Stimulated activated naive CD4-positive, alpha-beta T cell treated with Interleukin-2 at 50 U/mL for 16 hours (primary cell): ENCODE results near the gene ADAMTS19.
"Not testable (repeated sequence)": the region's sequence is repeated elsewhere in the genome, so short reads cannot be mapped to it uniquely, and the experiment has no call there.

Source experiments
- DNase-seq: peaks from one replicate; lab custom pipeline; 2025; lab: John Stamatoyannopoulos, UW

ADAMTS19 gene

DNA sequence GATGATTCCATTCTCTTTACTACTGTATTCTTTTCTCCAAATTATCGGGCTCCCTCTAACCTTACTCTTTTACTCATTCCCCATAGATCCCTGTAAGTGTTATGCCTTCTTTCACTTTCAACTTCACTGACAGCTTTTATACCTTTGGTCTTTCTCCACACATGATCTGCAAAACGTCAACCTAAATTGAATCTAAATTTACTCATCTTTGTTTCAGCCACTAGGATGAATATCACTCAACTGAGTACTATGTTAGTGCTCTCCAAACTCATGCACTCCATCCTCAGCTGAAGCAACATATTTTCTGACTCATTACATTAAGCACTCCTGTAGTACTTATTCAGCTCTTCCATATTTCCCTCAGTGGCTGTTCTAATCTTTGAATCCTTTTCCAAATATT is 133.4 kb downstream of the ADAMTS19 start:
- DNase-seq = no peak

DNA sequence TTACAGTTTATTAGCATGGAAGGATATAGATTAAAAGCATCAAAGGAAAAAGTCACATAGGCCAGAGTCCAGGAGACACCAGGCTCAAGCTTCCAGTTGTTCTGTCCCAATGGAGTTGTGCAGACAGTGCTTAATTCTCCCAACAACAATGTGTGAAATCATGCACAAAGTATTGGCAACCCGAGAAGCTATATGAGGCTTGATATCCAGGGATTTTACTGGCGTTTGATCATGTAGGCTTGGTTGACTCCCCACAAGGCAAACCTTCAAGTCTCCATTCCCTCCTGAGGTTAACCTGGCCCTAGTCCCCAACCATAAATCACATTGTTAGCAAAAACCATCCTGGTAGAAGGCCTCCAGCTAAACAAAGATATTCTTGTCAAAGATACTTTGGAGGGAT is 141.5 kb downstream of the ADAMTS19 start:
- no peak for DNase-seq

DNA sequence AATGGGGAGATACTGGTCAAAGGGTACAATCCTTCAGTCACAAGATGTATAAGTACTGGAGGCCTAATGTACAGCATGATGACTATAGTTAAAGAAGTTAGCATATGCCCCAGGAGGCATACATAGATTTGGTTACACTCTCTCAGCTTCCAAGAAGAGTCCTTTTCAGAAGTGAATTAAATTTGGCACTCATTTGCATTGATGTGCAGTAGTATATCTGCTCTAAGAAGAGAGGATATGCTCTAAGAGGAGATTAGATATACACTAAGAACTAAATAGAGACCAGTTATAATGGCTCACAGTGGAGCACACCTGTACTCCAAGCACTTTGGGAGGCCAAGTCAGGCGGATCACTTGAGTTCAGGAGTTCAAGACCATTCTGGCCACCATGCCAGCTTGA is 148.3 kb downstream of the ADAMTS19 start:
- no peak for DNase-seq

DNA sequence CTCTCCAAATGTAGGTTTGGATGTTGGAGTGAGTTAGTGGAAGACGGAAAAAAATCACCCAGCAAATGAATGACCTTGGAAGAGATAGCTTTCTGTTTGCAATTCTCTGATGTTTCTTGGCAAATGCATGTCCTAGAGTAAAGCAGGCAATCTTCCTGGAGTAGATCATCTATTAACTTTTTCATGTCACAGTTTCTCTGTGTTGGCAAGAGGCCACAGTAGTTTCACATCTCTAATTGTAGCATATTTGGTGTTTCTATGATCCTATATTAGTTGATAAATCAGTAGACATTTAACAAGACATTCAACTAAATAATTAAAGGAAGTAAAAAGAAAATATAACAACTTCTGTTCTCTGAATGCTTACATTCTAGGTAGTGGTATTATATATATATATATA is 149.6 kb downstream of the ADAMTS19 start:
- DNase-seq = no peak

DNA sequence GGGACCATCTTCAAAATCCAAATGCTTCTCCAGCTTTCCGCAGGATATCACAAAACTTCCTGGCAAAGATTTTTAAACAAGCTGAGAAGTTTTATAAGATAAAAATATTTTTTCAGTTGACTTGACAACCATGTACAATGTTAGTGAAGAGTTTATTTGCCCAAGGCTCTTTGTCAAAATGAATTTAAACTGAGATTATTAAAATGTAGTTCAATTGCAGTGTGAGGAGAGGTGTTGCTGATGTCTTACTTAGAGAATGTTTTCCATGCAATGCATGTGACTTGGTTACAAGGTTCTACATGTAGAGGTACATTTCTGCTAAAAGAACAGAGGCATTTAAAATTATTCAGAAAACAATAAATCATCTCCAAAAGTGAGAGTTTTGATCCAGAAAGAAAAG is 156.4 kb downstream of the ADAMTS19 start:
- no peak for DNase-seq

DNA sequence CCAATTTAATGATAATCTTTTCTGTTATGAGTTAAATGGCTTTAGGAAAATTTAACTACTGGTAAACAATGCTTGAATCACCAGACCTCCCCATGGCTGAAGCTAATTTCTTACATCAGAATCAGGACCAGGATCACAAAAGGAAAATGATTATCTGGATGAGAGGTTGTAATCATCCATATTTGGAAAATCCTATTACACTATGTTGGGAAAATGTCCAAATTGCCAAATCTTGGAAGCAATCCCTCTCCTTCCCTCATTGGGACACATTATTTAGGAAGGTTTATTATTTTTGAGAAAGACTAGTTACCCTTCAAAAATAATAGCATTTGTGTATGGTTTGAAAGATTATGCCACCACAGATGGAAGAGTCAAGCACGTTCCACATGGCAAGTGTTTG is 157.1 kb downstream of the ADAMTS19 start:
- DNase-seq = no peak

DNA sequence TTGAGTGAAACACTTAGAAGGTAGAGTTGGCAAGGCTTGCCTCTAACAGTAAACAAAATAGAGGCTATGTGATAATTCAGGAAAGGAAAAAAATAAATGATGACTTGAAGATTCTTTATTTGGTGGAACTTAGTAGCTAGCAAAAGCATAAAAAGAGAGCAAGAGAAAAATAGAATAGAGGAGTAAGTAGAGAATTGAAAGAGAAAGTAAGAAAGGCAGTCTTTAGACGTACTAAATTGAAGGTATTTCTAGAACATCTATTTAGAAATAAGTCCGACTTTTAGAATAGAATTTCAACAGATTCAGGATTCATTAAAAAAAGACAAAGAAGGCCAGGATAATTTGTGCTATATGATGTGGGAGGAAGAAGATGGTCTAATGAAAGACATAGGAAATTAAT is 159.7 kb downstream of the ADAMTS19 start:
- no peak for DNase-seq

DNA sequence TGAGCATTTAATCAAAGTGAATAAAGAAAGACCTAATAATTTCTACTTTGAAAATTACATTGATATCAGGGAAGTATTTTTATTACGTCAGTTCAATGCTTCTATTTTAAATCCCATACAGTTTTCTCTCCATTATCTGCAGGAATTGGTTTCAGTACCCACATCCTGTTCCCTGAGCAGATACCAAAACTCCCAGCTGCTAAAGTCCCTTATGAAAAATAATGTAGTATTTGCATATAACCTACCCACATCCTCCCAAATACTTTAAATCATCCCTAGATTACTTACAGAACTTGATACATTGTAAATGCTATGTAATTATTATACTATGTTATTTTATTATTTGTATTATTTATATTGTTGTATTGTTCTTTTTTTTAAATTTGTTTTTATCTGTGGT is 162.4 kb downstream of the ADAMTS19 start:
- no peak for DNase-seq

DNA sequence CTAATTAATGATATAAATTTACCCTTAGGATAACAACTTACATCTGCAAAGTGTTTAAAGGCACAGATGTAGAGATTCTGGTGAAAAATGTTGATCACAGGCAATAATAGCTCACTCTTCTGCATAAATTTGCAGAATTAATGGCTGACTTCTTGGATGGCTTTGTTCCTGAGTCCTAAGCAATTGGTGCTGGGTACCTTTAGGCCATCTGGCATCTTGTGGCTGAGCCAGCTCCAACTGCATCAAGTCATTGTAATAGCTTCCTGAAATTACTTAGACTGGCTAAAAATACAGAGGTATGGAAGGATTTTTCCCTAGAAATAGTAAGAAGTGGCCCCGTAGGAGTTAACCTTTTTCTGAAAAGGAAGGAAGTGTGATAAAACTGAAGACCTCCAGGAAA is 169.5 kb downstream of the ADAMTS19 start:
- no peak for DNase-seq

DNA sequence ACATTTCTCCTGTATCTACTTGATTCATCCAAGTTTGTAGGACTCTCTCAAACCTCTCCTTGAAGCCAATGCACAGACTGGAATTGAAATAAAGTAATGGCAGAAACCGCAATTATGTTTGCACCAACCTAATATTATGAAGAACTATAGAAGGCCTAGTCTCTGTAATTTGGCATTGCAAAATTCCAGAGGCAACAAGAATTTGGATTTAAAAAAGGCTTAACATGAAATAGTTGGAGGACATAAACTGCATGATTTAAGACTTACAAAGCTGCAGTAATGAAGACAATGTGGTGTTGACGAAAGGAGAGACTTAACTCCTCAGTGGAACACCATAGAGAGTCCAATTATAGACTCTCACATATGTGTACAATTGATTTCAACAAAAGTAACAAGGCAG is 170.0 kb downstream of the ADAMTS19 start:
- no peak for DNase-seq

DNA sequence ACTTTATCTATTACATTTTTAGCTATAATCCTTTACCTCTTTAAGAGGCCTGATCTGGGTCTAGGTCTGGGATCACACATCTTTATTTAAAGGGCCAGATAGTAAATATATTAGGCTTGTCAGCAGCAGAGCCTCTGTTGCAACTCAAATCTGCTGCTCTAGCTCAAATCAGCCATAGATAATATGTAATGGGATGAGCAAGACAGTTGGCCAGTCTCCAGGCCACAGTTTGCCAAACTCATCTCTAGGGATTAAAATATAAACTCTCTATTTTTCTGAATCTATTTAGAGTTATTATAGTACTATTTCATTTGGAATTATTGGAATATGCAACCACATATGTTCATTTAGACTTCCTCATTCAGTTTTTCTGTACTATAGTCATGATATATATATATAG is 171.9 kb downstream of the ADAMTS19 start:
- no peak for DNase-seq

DNA sequence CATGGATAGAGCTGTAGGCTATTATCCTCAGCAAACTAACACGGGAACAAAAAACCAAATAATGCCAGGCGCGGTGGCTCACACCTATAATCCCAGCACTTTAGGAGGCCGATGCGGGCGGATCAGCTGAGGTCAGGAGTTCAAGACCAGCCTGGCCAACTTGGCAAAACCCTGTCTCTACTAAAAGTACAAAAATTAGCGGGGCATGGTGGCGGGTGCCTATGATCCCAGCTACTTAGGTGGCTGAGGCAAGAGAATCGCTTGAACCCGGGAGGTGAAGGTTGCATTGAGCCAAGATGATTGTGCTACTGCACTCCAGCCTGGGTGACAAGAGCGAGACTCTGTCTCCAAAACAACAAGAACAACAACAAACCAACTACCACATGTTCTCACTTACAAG is 177.4 kb downstream of the ADAMTS19 start:
- not testable (repeated sequence) for DNase-seq

DNA sequence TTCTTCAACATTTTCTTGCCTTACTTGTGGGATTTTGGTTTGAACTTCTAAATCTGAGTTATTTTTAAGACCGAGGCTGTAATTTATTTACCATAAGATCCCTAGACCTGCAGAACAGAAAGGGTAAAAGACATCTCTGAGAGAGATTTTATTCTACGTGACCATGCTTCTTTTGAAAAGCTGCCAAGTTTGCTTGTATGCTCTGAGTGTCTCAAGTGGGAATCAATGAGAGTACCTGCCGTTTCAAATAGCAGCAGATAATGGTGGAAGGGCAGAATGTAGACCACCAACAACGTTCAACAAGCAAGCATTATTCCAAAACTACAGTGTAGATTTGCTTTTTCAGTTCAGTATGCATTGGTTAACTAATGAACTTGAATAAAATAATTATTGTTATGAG is 179.2 kb downstream of the ADAMTS19 start:
- no peak for DNase-seq

DNA sequence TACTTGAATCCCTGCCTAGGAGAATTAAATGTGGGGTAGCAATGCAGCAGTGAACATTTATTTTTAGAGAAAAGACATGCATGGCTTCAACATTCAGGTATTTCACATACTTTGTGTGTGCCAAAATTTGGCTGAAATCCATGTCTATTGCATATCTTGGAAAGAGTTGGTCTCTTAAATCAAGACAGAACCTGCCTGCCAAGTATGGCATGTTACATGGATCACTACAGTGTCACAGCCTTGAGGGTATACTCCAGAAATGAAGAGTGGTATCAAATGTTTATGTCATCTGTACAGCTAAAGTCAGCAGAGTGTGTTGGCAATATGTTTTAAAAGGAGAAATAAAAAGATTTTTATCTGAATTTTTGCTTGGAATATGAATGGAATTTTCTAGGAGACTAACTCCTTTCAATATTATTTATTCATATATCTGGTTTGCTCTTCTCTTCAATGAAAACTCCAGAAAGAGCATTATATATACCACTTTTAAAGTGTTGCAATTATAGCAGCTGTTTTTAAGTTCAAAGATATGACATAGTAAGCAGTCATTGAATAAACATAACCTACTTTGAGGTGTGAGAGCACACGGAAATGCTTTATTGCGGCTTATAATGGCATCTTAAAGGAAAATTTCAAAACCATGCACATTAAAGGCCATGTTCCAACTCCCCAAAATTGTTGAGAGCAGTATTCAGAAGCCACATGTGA is 192.4 kb downstream of the ADAMTS19 start:
- DNase-seq = no peak

DNA sequence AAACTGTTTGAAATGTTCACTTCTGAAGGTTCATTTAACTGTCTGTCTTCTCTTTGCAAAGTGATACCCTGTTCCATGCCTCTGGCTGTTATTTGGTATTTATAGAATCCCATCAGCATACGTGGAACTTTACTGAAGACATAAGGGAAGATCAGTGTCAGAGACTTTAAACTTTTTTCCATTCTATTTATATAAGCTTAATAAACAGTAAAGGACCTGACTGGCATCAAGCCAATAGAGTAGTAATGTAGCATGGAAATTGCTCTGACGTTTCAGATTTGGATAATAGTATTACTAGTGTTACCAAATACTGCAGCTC is 192.9 kb downstream of the ADAMTS19 start:
- DNase-seq = no peak

DNA sequence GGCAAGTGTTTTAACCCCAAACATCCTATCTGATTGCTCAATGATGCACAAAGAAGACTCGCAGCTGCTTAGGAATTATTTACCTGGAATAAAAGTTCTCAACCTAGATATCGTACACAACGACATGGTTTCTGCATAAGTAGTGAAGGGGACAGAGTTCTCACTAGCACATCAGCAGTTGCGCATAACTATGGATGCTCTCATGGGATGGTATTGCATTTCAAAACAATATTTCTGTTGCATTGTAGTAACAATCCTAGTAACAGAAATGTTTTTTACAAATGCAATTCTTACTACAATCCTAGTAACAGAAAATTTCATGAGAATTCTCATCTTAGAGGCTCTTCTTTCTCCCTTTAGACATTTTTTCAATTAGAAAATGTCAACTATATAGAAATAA is 193.3 kb downstream of the ADAMTS19 start:
- DNase-seq = no peak

DNA sequence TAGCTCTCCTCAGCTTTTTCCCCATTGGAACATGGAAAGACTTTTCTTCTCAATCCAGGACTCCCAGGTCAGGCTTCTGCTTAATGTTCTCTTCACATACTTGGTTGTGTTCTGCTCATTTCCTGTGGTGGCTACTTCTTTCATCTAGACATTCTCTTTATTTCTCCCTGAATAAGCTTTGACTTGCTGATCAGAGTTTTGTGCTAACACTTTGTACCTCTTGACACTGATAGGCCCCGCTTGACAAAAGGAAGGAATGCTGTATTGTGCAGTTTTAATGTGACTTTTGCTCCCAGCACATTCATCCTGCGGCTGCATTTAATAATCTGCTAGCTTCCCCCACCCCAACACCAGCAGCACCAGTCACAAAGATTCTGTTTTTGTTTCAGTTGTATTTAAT is 196.9 kb downstream of the ADAMTS19 start:
- DNase-seq = no peak

DNA sequence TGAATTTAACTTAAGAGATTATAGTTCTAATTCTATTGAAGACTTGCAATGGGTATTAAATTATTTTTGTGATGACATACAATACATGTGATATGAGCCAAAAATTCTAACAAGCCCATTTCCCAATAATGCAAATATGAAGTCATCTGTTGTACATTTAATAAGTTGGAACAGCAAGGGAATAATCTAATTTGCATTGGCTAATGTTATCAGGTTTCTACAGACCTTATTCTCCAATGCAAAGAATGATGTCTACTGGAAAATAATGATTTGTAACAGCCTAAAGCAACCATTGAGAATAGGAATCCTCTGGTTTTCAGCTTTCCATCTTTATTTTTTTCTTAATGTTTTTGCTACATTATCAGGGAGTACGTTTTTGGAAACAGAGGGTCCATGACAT is 198.7 kb downstream of the ADAMTS19 start:
- DNase-seq = no peak

DNA sequence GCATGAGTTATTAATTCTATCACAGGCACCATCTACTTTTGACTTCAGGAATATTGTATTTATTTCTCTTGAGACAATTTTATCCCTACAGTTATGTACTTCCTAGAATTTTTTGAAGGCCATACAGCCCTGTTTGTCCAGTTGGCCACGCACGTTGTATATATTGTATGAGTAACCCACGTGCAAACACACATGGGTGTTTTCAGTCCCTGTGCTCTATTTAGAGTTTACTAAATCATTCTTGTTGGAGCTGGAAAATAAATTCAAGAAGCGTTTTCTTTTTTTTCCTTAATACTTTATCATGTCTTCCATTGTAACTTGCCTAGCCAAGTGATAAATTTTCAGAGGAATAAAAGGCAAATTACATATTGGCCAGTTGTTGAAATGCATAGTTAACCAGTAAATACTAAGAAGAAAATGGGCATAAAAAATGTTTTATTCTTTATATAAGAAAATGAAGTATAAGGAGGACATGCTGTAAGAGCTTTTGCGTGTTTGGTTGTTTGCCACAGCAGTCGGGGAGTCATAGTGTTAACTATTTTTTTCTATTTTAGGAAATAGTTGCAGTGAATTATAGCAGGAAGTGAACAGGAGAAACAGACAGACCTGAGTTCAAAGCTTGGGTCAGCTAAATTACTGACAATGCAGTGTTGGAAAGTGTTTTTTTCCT is 201.4 kb downstream of the ADAMTS19 start:
- DNase-seq = no peak

DNA sequence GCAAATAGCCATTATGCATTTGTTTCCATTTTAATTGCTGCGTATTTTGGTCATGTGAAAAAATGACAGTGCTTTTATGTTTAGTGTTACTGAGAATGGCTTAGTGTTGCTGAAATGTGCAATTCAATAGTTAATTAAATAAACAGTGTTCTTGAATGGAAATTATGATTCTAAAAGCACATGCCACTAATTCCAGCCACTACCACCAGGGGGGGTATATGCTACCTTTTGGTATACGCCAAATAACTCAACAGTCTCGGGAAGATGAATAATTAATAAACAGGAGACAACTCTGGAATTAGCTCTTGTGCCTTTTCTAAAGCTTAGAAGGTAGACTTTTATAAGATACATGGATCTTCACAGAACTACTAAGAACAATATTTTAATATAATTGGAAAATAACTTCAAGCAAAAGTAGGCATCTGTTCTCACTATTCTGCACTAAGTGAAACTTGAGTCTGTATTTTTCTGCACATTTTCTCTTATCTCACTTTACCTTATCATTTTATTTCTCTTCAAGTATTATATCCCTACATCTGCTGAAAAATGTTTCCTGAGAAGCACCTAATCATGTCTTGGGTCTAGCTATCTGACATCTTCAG is 204.3 kb downstream of the ADAMTS19 start:
- DNase-seq = no peak

DNA sequence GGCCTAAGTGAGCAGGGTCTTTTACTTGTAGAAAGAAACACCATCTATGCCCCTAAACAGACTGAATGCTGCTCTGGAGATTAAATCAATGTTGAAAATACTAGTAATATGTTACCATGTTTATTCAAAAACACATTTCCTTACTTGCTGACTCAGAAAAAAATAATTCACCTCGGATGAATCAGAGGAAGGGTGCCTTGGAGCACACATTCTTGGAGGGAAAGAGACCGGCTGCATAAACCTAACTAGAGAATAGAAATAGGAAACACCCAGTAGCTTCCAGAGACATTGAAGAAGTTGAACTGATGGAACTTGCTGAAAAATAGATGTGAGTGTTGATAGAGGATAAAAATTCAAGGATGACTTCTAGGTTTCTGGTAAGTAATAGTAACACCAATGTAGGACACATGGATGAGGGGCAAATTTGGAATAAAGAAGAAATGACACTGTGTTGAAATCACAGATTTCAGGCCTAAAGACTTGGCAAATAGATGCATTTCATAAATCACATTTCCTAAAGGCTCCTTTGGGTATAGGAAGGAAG is 210.9 kb downstream of the ADAMTS19 start:
- DNase-seq = no peak

DNA sequence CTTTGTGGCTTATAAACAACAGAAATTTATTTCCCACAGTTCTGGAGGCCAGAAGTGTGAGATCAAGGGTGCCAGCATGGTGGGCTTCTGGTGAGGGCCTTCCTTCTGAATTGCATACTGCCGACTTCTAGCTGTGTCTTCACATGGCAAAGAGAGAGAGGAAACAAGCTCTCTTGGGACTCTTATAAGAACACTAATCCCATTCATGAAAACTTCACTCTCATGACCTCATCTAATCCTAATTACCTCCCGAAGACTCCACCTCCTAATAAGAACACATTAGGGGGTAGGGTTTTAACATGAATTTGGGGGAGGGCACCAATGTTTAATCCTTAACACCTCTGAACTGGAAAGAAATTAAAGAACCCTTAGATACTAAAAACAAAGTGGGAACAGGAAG is 211.9 kb downstream of the ADAMTS19 start:
- DNase-seq = no peak

DNA sequence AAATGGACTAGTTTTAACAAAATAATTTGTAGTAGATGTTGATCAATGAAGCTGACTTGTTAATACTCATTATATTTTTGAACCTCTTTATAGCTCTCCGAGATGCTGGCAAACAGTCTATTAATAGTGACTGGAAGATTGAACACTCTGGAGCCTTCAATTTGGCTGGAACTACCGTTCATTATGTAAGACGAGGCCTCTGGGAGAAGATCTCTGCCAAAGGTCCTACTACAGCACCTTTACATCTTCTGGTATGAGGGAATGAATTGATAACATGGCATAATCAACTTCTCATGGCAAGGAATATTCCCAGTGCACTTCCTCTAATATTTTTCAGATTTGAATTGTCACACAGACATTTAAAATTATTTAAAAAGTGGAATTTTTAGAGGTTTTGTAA is 219.6 kb downstream of the ADAMTS19 start:
- DNase-seq = no peak

DNA sequence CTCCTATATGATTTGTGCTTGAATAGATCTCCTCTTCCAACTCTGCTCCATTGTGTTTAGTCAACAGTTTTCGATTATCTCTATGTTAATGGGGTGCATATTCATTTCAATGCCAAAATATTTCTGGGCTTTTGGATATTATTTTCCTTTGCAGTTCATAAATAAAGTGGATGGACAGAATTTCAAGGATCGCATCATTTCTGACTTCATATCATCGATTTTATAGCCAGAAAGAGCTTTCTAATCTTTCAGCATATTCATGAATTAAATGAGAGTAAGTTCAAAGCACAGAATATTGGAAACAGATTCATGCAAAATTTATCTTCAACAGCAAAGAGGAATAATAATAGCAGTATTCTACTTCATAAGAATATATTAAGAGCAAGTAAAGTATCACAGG is 227.8 kb downstream of the ADAMTS19 start:
- no peak for DNase-seq
